ENCODE measurements around the gene CFAP206.

CFAP206 gene

DNA sequence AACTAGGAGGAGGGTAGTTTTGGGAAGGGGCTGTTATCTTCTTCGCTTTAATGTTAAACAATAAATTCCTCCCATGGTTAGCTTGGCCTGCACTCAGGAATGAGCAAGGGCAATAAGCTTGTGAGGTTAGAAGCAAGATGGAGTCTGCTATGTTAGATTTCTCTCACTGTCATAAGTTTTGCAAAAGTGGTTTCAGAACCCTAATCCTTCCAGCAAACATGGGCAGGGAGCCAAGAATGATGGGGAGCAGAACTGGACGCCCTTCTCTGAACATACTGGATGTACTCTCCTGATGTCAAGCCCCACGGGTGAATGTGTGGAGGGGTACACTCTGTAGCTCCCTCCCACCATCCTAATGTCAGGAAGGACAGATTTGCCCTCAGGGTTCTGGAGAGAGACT lies 40.9 kb upstream of the CFAP206 start:
- H3K4me2 ChIP-seq (ENCODE audit: low read length), result no peak overlapping the region
- H3K4me1 ChIP-seq (ENCODE audit: control insufficient read depth, low read length), result no peaks in the 10 kb centered on the region
- H3K4me3 ChIP-seq (ENCODE audit: low read length), result no peak overlapping the region
- H3K9me3 ChIP-seq (ENCODE audit: control insufficient read depth, insufficient read depth, low read length), result peaks cover 20% of the 10 kb centered on the region; the same call in 1 of the 2 replicates
- no peaks in the 10 kb centered on the region for H3F3A ChIP-seq (ENCODE audit: control insufficient read depth, insufficient read depth)
- H3K36me3 ChIP-seq (ENCODE audit: control insufficient read depth, low read length), result no peaks in the 10 kb centered on the region
- H3K27ac ChIP-seq (ENCODE audit: low read depth, low read length), result no peak overlapping the region
- no peaks in the 10 kb centered on the region for H3K27me3 ChIP-seq (ENCODE audit: control insufficient read depth, low read length)
- no peaks in the 10 kb centered on the region for H4K20me1 ChIP-seq (ENCODE audit: control insufficient read depth, insufficient read depth, low read depth, low read length)
- H3K9me2 ChIP-seq (replicated peaks; ENCODE audit: control insufficient read depth, low read length), result no peaks in the 10 kb centered on the region
- TF ChIP-seq, protein P1, sequence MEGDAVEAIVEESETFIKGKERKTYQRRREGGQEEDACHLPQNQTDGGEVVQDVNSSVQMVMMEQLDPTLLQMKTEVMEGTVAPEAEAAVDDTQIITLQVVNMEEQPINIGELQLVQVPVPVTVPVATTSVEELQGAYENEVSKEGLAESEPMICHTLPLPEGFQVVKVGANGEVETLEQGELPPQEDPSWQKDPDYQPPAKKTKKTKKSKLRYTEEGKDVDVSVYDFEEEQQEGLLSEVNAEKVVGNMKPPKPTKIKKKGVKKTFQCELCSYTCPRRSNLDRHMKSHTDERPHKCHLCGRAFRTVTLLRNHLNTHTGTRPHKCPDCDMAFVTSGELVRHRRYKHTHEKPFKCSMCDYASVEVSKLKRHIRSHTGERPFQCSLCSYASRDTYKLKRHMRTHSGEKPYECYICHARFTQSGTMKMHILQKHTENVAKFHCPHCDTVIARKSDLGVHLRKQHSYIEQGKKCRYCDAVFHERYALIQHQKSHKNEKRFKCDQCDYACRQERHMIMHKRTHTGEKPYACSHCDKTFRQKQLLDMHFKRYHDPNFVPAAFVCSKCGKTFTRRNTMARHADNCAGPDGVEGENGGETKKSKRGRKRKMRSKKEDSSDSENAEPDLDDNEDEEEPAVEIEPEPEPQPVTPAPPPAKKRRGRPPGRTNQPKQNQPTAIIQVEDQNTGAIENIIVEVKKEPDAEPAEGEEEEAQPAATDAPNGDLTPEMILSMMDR (IDR thresholded peaks at IDR 0.05; ENCODE audit: low read depth, low read length, poor library complexity, severe bottlenecking), result no peak
- no peak for TF ChIP-seq EZH2phosphoT487 (IDR thresholded peaks at IDR 0.05; ENCODE audit: borderline replicate concordance, low read length)
- H3K79me2 ChIP-seq (ENCODE audit: control insufficient read depth, low read length), result no peaks in the 10 kb centered on the region

DNA sequence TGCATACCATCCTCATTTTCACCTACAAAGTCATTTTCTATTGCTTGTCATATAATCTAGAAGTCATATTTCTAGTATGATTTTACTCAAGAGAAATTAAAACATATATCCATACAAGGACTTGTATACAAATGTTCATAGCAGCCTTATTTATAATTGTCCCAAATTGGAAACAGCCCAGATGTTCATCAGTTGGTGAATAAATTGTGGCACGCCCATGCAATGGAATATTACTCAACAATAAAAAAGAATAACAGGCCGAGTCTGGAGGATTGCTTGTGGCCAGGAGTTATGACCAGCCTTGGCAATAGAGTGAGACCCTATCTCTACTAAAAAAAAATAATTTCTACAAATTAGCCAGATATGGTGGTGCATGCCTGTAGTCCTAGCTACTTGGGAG lies 34.4 kb upstream of the CFAP206 start:
- Histone ChIP-seq H3K4me2 (ENCODE audit: low read length) (no peak overlapping the region), H3K4me3 (ENCODE audit: low read length) (no peak overlapping the region), H3K9me2 (replicated peaks; ENCODE audit: control insufficient read depth, low read length) (no peaks in the 10 kb centered on the region), H3F3A (ENCODE audit: control insufficient read depth, insufficient read depth) (no peaks in the 10 kb centered on the region), H3K79me2 (ENCODE audit: control insufficient read depth, low read length) (no peaks in the 10 kb centered on the region), H3K36me3 (ENCODE audit: control insufficient read depth, low read length) (no peaks in the 10 kb centered on the region), H3K27me3 (ENCODE audit: control insufficient read depth, low read length) (no peaks in the 10 kb centered on the region), H4K20me1 (ENCODE audit: control insufficient read depth, insufficient read depth, low read depth, low read length) (no peaks in the 10 kb centered on the region), H3K9me3 (ENCODE audit: control insufficient read depth, insufficient read depth, low read length) (peaks cover 5% of the 10 kb centered on the region; the same call in 1 of the 2 replicates), H3K4me1 (ENCODE audit: control insufficient read depth, low read length) (no peaks in the 10 kb centered on the region), H3K27ac (ENCODE audit: low read depth, low read length) (no peak overlapping the region)
- no peak for TF ChIP-seq EZH2phosphoT487 (IDR thresholded peaks at IDR 0.05; ENCODE audit: borderline replicate concordance, low read length)
- TF ChIP-seq, protein P1 (IDR thresholded peaks at IDR 0.05; ENCODE audit: low read depth, low read length, poor library complexity, severe bottlenecking), result no peak

DNA sequence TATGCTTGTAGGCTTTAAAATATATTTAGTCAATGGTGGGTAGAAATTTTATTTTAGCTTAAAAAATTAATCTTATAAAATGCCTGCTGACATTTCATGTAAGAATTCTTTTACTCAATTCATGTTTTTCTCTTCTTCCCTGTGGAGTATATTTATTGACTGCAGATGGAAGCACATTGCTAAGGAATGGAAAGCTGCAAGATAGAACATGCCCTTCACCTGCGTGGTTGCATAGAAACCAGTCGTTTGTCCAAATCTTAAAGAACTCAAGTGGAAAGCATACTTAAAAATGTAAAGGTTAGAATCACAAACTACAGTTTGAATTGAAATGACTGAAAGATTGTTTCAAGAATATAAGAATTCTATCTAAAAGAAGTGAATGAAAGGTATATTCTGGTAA lies 32.5 kb upstream of the CFAP206 start:
- no peaks in the 10 kb centered on the region for H3F3A ChIP-seq (ENCODE audit: control insufficient read depth, insufficient read depth)
- no peak overlapping the region for H3K4me3 ChIP-seq (ENCODE audit: low read length)
- no peaks in the 10 kb centered on the region for H3K9me2 ChIP-seq (replicated peaks; ENCODE audit: control insufficient read depth, low read length)
- H3K4me2 ChIP-seq (ENCODE audit: low read length), result no peak overlapping the region
- H3K27ac ChIP-seq (ENCODE audit: low read depth, low read length), result no peak overlapping the region
- H3K4me1 ChIP-seq (ENCODE audit: control insufficient read depth, low read length), result no peaks in the 10 kb centered on the region
- no peaks in the 10 kb centered on the region for H3K27me3 ChIP-seq (ENCODE audit: control insufficient read depth, low read length)
- no peak for TF ChIP-seq EZH2phosphoT487 (IDR thresholded peaks at IDR 0.05; ENCODE audit: borderline replicate concordance, low read length)
- TF ChIP-seq, protein P1 (IDR thresholded peaks at IDR 0.05; ENCODE audit: low read depth, low read length, poor library complexity, severe bottlenecking), result no peak
- H4K20me1 ChIP-seq (ENCODE audit: control insufficient read depth, insufficient read depth, low read depth, low read length), result no peaks in the 10 kb centered on the region
- no peaks in the 10 kb centered on the region for H3K79me2 ChIP-seq (ENCODE audit: control insufficient read depth, low read length)
- no peaks in the 10 kb centered on the region for H3K36me3 ChIP-seq (ENCODE audit: control insufficient read depth, low read length)
- no peaks in the 10 kb centered on the region for H3K9me3 ChIP-seq (ENCODE audit: control insufficient read depth, insufficient read depth, low read length)

DNA sequence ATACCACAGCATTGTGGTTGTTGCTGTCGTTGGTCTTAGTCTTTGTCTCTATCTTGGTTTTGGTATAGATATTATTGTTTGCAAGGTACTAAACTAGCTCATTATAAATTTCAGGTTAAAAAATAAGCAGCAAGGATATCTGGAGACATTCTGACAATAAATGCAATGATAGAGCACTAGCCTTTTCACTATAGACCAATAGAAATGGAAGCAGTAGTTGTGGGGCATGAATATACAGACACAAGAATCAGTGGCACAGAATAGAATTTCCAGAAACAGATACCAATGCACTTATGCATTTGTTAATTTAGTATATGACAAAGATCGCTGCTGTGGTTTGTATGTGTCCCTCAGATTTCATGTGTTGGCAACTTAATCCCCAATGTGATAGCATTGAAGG lies 31.1 kb upstream of the CFAP206 start:
- TF ChIP-seq EZH2phosphoT487 (IDR thresholded peaks at IDR 0.05; ENCODE audit: borderline replicate concordance, low read length), result no peak
- TF ChIP-seq, protein P1 (IDR thresholded peaks at IDR 0.05; ENCODE audit: low read depth, low read length, poor library complexity, severe bottlenecking), result no peak
- H3K4me2 ChIP-seq (ENCODE audit: low read length), result no peak overlapping the region
- no peaks in the 10 kb centered on the region for H3K9me3 ChIP-seq (ENCODE audit: control insufficient read depth, insufficient read depth, low read length)
- H3K79me2 ChIP-seq (ENCODE audit: control insufficient read depth, low read length), result no peaks in the 10 kb centered on the region
- no peaks in the 10 kb centered on the region for H3F3A ChIP-seq (ENCODE audit: control insufficient read depth, insufficient read depth)
- H4K20me1 ChIP-seq (ENCODE audit: control insufficient read depth, insufficient read depth, low read depth, low read length), result no peaks in the 10 kb centered on the region
- H3K27ac ChIP-seq (ENCODE audit: low read depth, low read length), result no peak overlapping the region
- no peak overlapping the region for H3K4me3 ChIP-seq (ENCODE audit: low read length)
- H3K36me3 ChIP-seq (ENCODE audit: control insufficient read depth, low read length), result no peaks in the 10 kb centered on the region
- no peaks in the 10 kb centered on the region for H3K4me1 ChIP-seq (ENCODE audit: control insufficient read depth, low read length)
- no peaks in the 10 kb centered on the region for H3K27me3 ChIP-seq (ENCODE audit: control insufficient read depth, low read length)
- H3K9me2 ChIP-seq (replicated peaks; ENCODE audit: control insufficient read depth, low read length), result no peaks in the 10 kb centered on the region
